ENCODE results near the gene ZFP3.

- TF ChIP-seq CTCF (conservative IDR thresholded peaks at IDR 0.05 in 1 of 2, IDR thresholded peaks at IDR 0.05 in 1 of 2; ENCODE audit: extremely low read depth in 1 of 2, insufficient read depth in 1 of 2, low read depth in 1 of 2, low read length in 2 of 2) (no peak), EZH2 (IDR thresholded peaks at IDR 0.05; ENCODE audit: borderline replicate concordance, low read length) (no peak)
Observed at GRCh38 chr17:5123343-5124124, 45.3 kb downstream of the ZFP3 start.

Measured in mammary epithelial cell (primary cell).